HS-27A (cell line): Measurements from ENCODE around the gene ARL2.
A peak's percentile ranks its signal among the peaks of the same experiment; 100 is the strongest.
"Not testable (repeated sequence)": the region's sequence is repeated elsewhere in the genome, so short reads cannot be mapped to it uniquely, and the experiment has no call there.

Experiments
- DNase-seq: peaks from one replicate; pipeline ENCODE4 v3.0.0-alpha.2; 2012; ENCODE audit warnings: low read depth, missing footprints

Gene ARL2

GRCh38 chr11:65013888-65014725, at the start of gene ARL2:
Gene ARL2, plus strand, starts transcription at chr11:65014160. Its CDS starts 48 bp downstream, at chr11:65014208.
- DNase-seq, result peak; percentile 91

GRCh38 chr11:64967375-64967774, 46.6 kb upstream of the ARL2 start:
- DNase-seq, result no peak

GRCh38 chr11:64969209-64969608, 44.8 kb upstream of the ARL2 start:
- no peak for DNase-seq

- no peak for DNase-seq
Observed at GRCh38 chr11:64970731-64971151, 43.2 kb upstream of the ARL2 start.

- no peak for DNase-seq
Observed at GRCh38 chr11:64971421-64972233, 42.3 kb upstream of the ARL2 start, which contains the start of gene MAJIN. Gene MAJIN, minus strand, starts transcription at chr11:64972108. Its CDS starts 12,703 bp downstream, at chr11:64959405.

GRCh38 chr11:64974124-64974523, 39.8 kb upstream of the ARL2 start:
- no peak for DNase-seq

GRCh38 chr11:64976651-64977050, 37.3 kb upstream of the ARL2 start:
- DNase-seq, result no peak

- DNase-seq, result not testable (repeated sequence)
Observed at GRCh38 chr11:64983339-64983738, 30.6 kb upstream of the ARL2 start.

GRCh38 chr11:64987998-64988854, 25.7 kb upstream of the ARL2 start:
- DNase-seq, result no peak

- DNase-seq, result no peak
Observed at GRCh38 chr11:64989416-64989815, 24.5 kb upstream of the ARL2 start.

- no peak for DNase-seq
Observed at GRCh38 chr11:64990222-64990923, 23.6 kb upstream of the ARL2 start.

GRCh38 chr11:64994318-64994717, 19.6 kb upstream of the ARL2 start:
- DNase-seq, result no peak

GRCh38 chr11:64996327-64996709, 17.6 kb upstream of the ARL2 start:
- DNase-seq, result no peak

- DNase-seq, result peak; percentile 40
Observed at GRCh38 chr11:64996710-64997380, 17.1 kb upstream of the ARL2 start, which contains the start of gene BATF2. Gene BATF2, minus strand, starts transcription at chr11:64996971. Its CDS starts 57 bp downstream, at chr11:64996914.

- no peak for DNase-seq
Observed at GRCh38 chr11:64998141-64998540, 15.8 kb upstream of the ARL2 start.

- DNase-seq, result no peak
Observed at GRCh38 chr11:64998690-64999431, 15.1 kb upstream of the ARL2 start.

GRCh38 chr11:64999478-64999877, 14.5 kb upstream of the ARL2 start:
- DNase-seq, result no peak

GRCh38 chr11:65002706-65003105, 11.3 kb upstream of the ARL2 start:
- DNase-seq, result no peak

- DNase-seq, result no peak
Observed at GRCh38 chr11:65003282-65003681, 10.7 kb upstream of the ARL2 start.

GRCh38 chr11:65003968-65004367, 10.0 kb upstream of the ARL2 start:
- DNase-seq, result not testable (repeated sequence)
